GM21360 (cell line): ENCODE measurements around the gene PXN.
"Not testable (repeated sequence)": the region's sequence is repeated elsewhere in the genome, so short reads cannot be mapped to it uniquely, and the experiment has no call there.

Experiments used
- ATAC-seq: cut with Tn5 transposase; IDR thresholded peaks from one replicate; pipeline ENCODE4 v1.9.1; 2021; ENCODE audit warnings: mild to moderate bottlenecking, moderate library complexity; ENCODE audit not compliant: unreplicated experiment

Gene PXN

DNA sequence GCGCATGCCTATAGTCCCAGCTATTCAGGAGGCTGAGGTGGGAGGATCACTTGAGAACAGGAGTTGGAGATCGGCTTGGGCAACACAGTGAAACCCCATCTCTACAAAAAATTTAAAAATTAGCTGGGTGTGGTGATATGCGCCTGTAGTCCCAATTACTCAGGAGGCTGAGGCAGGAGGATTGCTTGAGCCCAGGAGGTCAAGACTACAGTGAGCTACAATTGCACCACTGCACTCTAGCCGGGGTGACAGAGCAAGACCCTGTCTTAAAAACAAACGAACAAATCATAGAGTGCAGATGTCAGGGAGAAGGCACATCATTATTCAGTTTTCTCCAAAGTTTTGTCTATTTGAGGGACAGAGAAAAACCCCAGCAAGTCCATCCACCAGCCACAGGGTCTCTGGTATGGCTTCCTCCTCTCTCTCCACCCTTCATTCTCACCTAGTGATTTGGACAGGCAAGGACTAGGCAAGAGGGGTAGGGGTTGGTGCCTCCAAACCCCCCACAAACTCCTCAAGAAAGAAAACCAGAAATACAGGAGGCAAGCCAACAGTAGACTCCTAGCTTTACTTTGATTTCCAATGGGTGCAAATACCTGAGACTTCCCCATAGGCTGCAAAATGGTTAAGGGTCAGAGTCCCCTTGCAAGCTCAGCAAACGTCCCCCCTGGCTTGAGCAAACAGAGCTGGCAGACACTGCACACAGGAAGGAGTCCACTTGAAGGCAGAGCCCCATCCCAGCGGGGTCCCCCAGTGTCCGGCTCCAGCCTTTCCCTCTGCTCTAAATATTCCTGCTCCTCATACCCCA lies 38.1 kb downstream of the PXN start:
- ATAC-seq: no peak

GRCh38 chr12:120225852-120226640 lies 39.5 kb downstream of the PXN start:
- no peak for ATAC-seq

GRCh38 chr12:120225200-120225558 lies 40.4 kb downstream of the PXN start:
- no peak for ATAC-seq

GRCh38 chr12:120224304-120225199 lies 41.0 kb downstream of the PXN start:
- no peak for ATAC-seq

GRCh38 chr12:120223458-120224303 lies 41.8 kb downstream of the PXN start:
- ATAC-seq: no peak

DNA sequence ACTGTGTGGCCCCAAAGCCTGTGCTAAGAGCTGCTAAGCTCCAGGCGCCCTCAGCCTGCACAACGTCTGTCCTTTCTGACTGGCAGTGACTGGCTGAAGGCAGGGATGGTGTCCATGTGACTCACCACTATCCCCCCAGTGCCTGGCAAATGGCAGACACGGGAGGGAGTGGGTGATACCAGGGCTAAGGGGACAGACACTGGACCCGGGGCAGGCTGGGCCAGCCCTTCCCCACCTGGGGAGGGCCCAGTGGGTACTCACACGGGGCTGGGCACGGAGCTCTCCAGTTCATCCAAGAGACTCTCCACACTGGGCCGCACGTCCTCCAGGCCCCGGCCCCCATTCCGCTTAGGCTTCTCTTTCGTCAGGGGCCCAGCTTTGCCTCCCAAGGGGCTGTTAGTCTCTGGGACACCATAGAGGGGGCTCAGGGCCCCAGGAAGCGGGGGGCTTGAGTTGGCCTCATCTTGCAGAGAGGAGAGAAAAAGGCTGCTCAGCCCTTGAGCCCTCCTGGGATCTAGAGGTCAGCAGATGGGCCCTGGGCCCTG lies 43.2 kb downstream of the PXN start:
- ATAC-seq: no peak

GRCh38 chr12:120221576-120221900 lies 44.0 kb downstream of the PXN start:
- ATAC-seq: no peak

- no peak for ATAC-seq
Observed at GRCh38 chr12:120220838-120221575, 44.5 kb downstream of the PXN start.

DNA sequence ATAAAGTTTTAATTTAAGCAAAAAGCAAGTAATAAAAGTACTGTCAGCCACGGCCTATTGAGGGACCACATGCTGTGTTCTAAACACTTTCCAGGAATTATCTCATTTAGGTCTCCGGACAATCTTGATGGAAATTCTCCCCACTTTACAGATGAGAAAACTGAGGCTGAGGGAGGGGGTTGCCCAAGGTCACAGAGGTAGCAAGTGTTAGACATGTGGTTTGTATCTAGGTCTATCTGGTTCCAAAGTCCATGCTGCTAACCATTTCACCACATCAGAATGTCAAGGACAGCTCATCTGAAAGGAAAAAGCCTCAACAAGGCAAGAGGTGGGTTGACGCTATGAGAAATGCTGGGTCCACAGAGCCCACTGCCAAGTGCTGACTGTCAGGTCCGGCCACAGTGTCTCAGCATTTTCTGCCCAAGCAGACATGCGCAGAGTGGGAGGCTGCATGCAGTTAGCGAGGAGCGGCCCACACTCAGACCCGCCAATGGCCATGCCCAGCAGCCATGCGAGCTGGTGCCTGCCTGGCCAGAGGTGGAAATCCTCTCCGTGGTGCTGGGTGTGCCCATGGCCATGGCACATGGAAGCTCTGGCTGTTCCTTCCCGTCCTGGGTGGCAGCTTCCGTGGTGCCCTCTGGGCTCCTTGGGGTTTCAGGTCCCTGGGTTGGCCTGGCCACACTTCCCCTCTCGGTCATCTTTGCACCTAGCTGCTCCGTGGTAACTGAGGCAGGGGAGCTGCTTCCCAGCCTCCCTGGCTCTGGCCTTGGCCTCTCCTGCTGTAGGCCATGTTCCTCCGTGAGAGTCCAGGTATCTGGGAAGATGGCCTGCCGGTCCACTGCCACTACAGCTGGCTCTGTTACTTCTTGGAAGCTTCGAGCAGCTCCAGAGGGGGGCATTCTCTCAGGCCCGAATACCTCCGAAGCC lies 46.6 kb downstream of the PXN start:
- no peak for ATAC-seq

DNA sequence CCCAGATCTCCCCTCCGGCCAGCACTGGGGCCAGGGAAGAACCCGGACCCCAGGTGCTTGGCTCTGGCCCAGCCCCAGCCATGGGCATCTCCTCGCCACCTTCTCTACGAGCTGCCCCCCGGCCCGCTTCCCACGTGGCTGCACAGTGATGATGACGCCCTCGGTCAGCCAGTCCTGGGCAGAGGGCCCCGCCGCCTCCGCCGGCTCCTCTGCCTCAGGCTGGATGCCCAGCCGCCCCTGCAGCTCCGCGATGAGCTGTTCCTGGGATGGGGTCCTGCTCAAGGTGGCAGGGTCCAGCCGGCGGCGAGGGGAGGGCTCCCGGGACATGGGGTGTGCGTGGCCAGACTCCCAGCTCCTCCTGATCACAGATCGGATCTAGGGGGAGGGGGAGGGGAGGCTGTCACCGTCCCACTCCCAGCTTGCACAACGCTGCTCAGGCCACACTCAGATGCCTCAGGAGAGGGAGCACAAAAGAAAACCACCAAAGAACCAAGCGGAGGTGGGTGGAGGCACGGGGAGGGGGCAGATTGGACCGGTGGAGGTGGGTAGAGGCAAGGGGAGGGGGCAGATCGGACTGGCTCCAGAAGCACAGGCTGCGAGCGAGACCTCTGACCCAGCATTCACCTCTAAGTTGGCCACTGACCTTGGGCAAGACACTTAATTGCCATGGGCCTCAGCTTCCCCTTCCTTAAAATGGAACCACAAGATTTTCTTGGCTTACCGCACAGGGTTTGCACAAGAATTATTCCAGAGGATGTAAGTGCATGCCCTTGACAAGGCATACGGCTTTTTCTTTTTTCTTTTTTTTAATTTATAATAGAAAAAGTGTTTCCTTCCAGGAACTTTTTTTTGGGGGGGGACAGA lies 48.6 kb downstream of the PXN start:
- ATAC-seq: no peak

DNA sequence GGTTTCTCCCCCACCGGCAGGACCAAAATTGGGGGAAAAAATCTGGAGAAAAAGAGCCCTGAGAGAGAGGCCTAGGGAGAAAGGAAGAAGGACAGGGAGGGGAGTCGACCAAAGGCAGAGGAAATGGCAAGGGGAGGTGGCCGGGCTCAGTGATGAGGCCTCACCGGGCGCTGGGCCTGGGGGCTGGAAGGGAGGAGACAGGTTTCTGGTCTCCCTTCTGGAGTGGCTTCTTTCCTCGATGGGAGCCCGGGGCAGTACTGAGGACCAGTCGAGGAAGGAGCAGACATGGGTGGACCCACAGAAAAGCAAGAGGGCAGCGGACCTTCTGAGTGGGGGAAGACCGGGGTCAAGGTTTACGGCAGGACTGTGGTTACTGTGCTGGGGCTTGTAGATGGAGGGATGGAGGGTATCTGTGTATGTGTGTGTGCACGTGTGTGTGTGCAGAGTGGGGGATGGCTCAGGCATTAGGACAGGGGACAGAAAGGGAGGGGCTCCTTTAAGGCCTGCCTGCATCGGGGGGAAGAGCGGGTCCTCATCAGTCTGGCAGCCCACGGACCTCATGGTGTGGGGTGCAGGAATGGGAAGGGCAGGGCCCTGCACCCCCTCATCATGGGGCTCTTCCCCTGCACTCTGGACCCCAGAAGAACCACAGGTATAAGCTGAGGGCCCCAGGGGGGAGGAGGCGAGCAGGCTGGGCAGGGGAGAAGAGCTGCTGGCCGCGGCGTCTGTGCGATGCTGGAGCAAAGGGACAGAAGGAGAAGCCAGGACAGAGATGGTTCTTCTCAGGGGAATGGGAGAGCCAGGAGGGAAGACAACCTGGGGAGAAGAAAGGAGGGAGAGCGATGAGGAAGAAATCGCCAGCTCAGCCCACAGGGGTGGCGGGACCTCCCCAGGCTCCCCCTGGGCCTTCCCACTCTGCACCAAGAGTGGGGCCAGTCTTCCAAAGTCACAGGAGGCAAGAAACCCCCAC lies 49.5 kb downstream of the PXN start:
- ATAC-seq: no peak

GRCh38 chr12:120215357-120215735 lies 50.2 kb downstream of the PXN start:
- no peak for ATAC-seq

GRCh38 chr12:120214626-120215356 lies 50.7 kb downstream of the PXN start:
- no peak for ATAC-seq

DNA sequence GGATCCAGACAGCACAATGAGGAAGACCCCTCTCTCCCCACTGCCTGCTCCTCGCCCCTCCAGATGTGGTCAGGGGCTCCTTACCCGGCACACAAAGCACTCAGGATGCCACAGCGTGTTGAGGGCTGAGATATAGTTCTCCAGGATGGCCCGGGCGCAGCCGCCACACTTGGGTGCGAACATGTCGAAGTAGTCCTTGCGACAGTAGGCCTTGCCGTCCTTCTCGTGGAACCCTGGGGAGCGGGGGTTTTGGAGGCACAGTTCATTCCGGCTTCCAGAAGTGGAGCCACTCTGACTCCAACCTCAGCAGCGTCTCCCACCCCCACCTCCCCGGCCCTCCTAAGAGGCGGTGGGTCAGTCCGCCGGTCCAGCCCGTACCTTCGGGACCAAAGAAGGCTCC lies 51.8 kb downstream of the PXN start:
- ATAC-seq: no peak

GRCh38 chr12:120213182-120213581 lies 52.3 kb downstream of the PXN start:
- not testable (repeated sequence) for ATAC-seq

DNA sequence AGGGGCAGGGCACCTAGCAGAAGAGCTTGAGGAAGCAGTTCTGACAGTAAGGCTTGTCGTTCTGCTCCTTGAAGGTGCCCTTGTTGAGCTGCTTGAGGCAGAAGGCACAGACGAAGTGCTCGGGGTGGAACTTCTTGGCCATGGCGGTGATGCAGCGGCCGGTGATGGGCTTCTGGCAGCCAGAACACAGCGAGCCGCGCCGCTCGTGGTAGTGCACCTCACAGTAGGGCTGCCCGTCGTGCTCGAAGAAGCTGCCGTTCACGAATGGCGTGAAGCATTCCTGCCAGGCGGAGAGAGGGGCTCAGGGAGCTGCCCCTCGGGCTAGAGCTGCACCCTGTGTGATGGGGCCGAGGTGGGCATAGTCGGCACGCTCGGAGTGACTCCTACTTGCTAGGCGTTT lies 53.2 kb downstream of the PXN start:
- ATAC-seq: no peak
